ENCODE data around the gene SYNJ2BP.

The SYNJ2BP gene

GRCh38 chr14:70391493-70392391 is 25.1 kb downstream of the SYNJ2BP start:
- no peak for DNase-seq

- DNase-seq, result no peak
These were observed 34.4 kb downstream of the SYNJ2BP start for GRCh38 chr14:70382536-70382935.

DNA sequence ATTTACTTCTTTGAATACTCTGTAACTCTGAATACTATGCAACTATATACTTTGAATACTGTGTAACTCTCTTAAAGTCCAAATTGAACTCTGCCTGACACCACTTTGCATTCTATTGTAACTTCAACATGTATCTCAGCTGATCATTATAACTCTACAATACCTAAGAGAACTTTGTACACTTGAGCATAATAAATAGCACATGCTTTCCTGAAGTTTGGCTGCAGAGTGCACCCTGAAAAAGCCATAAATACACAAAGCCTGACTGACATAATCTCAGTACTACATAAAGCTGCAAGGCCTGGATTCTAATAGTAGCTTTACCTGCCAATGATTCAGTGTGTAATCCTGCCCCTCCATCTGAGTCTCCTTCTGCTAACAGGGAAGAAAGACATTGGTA is 36.1 kb downstream of the SYNJ2BP start:
- no peak for DNase-seq

- DNase-seq, result no peak
These were observed 38.2 kb downstream of the SYNJ2BP start for GRCh38 chr14:70378696-70379095.
